ENCODE results near the gene ZSWIM8.
A peak's percentile ranks its signal among the peaks of the same experiment; 100 is the strongest.

ZSWIM8 gene

DNA sequence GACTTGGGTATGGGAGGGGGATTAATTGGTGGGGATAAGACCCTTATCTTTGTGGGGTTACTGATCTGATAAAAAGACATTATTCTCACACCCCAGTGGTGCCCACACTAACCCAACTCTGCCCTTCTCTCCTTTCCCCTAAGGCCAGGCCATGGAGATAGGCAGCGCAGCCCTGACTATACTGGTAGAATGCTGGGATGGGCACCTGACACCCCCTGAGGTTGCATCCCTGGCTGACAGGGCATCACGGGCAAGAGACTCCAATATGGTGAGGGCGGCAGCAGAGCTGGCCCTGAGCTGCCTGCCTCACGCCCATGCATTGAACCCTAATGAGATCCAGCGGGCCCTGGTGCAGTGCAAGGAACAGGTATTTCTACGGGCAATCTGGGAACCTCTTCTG, 12.7 kb downstream of the ZSWIM8 start:
- ATAC-seq (no peak), DNase-seq (no peak)

GRCh38 chr10:73798927-73799560, 13.6 kb downstream of the ZSWIM8 start:
- ATAC-seq: peak; percentile 8
- DNase-seq: no peak

GRCh38 chr10:73799899-73800559, 14.6 kb downstream of the ZSWIM8 start:
- no peak for DNase-seq
- no peak for ATAC-seq

- DNase-seq (no peak), ATAC-seq (no peak)
Measured at GRCh38 chr10:73800560-73801252, 15.3 kb downstream of the ZSWIM8 start.

DNA sequence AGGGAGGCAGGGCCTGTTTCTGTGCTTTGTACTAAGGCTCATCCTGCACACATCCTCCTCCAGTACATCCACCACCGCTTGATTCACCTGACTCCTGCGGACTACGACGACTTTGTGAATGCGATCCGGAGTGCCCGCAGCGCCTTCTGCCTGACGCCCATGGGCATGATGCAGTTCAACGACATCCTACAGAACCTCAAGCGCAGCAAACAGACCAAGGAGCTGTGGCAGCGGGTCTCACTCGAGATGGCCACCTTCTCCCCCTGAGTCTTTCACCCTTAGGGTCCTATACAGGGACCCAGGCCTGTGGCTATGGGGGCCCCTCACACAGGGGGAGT, 15.8 kb downstream of the ZSWIM8 start:
- DNase-seq: no peak
- no peak for ATAC-seq

- DNase-seq (no peak), ATAC-seq (no peak)
Measured at GRCh38 chr10:73802276-73802991, 17.0 kb downstream of the ZSWIM8 start.

GRCh38 chr10:73803680-73804286, 18.4 kb downstream of the ZSWIM8 start:
- DNase-seq: no peak
- ATAC-seq: peak; percentile 28

DNA sequence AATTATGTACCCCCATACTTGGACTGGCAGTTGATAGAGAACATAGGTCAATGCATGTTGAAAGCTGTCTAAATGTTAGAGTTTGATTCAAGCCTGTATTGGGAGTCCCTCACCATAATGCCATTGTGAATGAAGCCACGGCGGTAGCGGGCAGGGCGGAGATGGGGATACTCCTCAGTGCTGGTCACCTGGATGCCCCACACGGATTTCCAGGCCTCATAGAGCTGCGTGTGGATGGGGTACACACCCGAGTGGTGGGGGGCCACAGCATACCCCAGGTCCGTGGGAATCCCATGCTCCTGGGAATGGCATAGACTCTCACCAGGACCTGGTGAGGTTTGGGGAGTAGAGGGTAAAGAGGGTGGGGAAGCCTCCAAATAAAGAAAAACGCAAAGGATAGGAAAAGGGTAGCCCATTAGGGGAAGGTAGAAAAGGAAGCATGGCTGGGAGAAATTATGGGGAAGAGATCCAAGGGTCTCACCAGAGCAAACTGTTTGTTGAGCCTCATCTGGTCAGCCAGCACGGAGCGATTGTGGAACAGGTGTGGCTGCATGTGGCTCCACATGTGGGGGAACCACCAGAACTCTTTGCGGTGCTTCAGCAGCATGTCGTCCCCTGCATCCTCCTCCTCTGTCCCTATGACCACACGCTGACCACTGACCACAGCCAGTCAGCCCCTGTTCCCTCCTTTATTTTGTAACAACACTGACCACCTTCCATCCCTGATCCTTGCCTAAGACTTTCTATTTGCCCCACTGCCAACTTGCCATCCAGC, 21.0 kb downstream of the ZSWIM8 start:
- no peak for DNase-seq
- no peak for ATAC-seq

- DNase-seq (no peak), ATAC-seq (no peak)
Measured at GRCh38 chr10:73807471-73807870, 22.1 kb downstream of the ZSWIM8 start.

DNA sequence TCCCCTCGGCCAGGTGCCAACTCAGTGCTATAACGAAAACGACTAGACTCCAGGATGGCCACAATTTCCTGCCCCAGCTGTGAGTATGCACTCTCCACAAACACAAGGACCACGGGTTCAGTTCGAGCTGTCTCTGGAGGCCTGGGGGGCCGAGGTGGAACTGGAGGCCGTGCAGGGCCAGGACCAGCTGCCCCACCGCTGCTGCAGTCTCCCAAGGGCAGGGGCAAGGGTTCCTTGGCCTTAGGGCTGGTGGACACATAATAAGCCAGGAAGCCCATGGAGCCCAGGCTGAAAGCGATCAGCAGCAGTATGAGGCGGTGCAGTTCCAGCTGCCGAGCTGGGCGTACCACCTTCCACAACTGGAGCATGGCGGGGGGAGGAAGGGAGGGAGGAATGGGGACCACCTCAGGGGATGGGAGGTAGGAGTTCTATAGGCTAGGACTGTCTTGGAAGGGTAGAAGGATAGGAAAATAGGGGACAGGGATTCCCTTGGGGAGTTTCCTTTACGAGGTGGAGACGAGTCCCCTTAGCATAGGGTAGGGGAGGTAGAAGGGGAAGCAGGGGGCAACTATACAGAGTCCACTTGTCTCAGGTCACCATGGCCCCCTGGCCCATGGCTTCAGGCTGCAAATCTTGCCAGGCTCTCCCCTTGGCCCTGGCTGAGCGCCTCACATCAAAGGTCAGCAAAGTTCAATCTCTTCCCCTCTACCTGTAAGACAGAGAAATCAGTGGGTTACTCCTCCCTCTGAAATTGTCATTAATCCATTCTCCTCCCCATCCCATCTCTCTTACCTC, 22.8 kb downstream of the ZSWIM8 start:
- DNase-seq (no peak), ATAC-seq (no peak)

DNA sequence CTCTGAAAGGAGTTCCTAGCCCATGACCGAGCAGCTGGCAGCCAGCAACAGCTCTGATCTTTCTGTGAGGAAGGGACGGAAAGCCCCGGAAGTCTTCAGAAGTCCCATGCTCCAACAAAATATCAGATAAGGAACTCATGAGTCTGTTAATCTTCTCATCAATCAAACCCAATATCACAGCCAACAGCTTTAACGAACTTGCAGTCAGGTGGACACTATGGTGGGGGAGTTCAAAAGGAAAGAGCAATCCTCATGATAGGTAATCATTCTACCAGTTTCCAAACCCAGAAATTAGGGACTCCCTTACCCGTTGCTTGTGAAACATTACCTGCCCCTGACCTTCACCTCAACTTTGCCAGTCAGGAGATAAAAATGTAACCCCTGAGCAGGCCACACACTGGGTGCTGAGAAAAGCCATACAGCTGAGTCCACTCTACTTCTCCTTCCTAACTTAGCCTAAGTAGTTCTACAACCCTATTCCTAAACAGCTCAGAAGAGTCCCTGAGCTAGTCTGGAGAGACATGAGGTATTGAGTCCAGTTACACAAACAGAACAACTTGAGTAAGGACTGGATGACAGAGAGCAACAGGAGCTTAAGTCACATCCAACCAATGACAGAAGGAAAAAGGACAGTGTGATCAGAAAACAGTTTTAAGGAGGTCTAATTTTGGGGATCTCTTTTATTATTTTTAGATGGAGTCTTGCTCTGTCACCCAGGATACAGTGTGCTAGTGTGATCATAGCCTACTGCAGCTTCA, 23.8 kb downstream of the ZSWIM8 start:
- ATAC-seq: no peak
- DNase-seq: no peak

DNA sequence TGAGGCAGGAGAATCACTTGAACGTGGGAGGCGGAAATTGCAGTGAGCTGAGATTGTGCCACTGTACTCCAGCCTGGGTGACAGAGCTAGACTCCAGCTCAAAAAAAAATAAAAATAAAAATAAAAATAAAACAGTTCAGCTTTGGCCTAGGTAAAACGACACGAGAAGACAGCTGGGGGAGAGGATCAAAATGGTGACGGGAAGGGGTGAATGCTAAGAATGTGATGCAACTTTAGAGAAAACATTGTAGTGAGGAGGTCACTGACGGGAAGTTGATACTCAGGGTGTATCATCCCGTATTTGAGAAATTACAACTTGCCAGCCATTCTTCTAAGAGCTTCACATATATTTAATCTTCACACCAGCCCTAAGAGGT, 24.9 kb downstream of the ZSWIM8 start:
- no peak for DNase-seq
- no peak for ATAC-seq

- DNase-seq (peak; percentile 64), ATAC-seq (peak; percentile 11)
Measured at GRCh38 chr10:73810735-73811465, 25.5 kb downstream of the ZSWIM8 start.

DNA sequence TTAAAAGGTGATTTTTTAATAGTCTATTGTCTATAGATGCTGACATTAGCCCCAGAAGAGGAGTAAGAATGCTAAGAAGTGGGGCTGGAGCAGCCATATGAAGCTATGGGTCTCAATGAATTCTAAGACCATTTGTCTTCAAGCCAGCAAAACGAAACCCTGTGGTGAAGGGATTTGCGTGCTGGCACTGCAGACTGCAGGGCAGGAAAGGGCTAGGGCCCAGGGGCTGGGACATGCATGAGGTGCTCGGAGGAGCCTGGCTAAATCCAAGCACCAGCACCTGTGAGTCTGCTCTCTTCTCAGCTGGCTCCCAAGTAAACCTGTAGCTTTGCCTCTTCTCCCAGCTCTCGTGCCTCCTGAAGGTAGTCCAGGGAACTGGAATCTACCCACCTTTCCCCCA, 27.3 kb downstream of the ZSWIM8 start:
- ATAC-seq: no peak

GRCh38 chr10:73813333-73813732, 27.9 kb downstream of the ZSWIM8 start:
- ATAC-seq: no peak

More for the DNA sequence above, 27.3 kb downstream of the ZSWIM8 start:
- DNase-seq: no peak

DNA sequence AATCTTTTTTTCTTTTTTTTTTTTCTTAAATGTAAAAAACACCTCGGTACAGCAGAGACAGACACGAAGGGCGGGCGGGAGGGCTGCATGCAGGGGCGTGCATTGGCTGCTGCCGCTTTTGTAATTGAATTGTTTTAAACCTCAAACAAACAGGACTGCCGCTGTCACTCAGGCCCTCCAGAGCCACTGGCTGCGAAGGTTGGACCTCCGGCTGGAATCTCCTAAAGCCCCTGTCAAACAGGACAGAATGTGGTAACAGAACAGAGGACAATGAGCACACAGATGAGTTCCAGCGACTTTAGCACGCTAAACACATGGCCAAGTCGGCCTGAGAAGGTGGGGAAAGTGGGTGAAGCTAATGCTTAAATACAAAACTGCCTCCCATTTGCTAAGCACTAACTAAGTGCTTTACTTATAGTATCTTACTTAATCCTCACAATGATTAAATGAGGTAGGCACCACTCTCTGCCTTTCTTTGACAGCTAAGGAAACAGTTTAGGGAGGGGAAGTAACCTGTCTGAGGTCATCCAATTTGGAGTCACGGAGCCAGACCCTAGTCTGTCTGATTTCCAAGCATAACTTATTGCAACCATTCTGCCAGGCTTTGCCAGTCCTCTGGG, 29.0 kb downstream of the ZSWIM8 start:
- no peak for ATAC-seq
- DNase-seq: no peak

More at GRCh38 chr10:73813333-73813732, 27.9 kb downstream of the ZSWIM8 start:
- DNase-seq: no peak

- DNase-seq: no peak
- ATAC-seq: no peak
Measured at GRCh38 chr10:73814896-73815718, 29.7 kb downstream of the ZSWIM8 start.

DNA sequence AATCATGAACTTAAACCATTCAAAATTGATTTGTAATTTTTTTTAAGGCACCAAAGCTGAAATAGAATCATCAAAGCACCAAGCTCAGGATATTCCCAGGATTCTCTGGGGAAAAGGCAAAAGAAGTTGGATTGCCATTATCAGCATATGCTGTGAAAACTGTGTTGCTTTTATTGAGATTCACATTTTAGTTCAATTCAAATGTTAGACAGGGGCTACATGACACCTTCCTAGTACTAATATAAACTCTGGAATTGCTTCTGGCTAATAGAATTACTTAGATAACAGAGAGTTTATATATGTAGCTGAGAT, 30.3 kb downstream of the ZSWIM8 start:
- DNase-seq (no peak), ATAC-seq (no peak)

Data from stimulated activated naive CD8-positive, alpha-beta T cell treated with anti-CD3 and anti-CD28 coated beads, Interleukin-15, Interleukin-2, amounts not matched to agents 100 U/mL and 50 U/mL, for 24 hours (primary cell).